Osteoblast (primary cell): ENCODE measurements around the gene PSMA6. TPM values are rescaled to one million over a fixed set of nuclear protein-coding genes. Genes with fewer than 3 reads are reported as not detected.

Experiments used
- DNase-seq: peaks from one replicate; pipeline ENCODE4 v3.0.0; 2011; ENCODE audit warnings: low spot score, mixed read lengths; ENCODE audit not compliant: insufficient read length; ENCODE audit errors: missing footprints
- H2AFZ ChIP-seq: 2 replicates; pipeline ENCODE4 v1.6.0; 2011; ENCODE audit warnings: mild to moderate bottlenecking, low read length
- H3K27ac ChIP-seq: 2 replicates; pipeline ENCODE4 v1.5.1; 2011; ENCODE audit warnings: mild to moderate bottlenecking, low read depth, low read length, moderate library complexity
- H3K27me3 ChIP-seq: 2 replicates; pipeline ENCODE4 v1.6.0; 2012; ENCODE audit warnings: mild to moderate bottlenecking, control low read depth, inconsistent platforms, low read length, moderate library complexity; ENCODE audit not compliant: insufficient read depth
- H3K36me3 ChIP-seq: 2 replicates; pipeline ENCODE4 v1.5.1; 2011; ENCODE audit warnings: mild to moderate bottlenecking, low read length, control low read depth, moderate library complexity; ENCODE audit not compliant: insufficient read depth
- H3K4me1 ChIP-seq: 2 replicates; pipeline ENCODE4 v1.5.1; 2011; ENCODE audit warnings: mild to moderate bottlenecking, low read length, control low read depth, moderate library complexity; ENCODE audit not compliant: insufficient read depth
- H3K4me2 ChIP-seq: 2 replicates; pipeline ENCODE4 v1.6.0; 2011; ENCODE audit warnings: mild to moderate bottlenecking, low read length; ENCODE audit not compliant: insufficient read depth
- H3K4me3 ChIP-seq: fragments of 200-600 bp; sonication (generic); 3 replicates; pipeline ENCODE4 v1.5.1; 2012; ENCODE audit warnings: mild to moderate bottlenecking, low read length, inconsistent platforms; ENCODE audit not compliant: insufficient read depth
- H3K79me2 ChIP-seq: 2 replicates; pipeline ENCODE4 v1.6.0; 2012; ENCODE audit warnings: mild to moderate bottlenecking, low read length, control low read depth, inconsistent platforms; ENCODE audit not compliant: insufficient read depth
- H3K9me3 ChIP-seq: 2 replicates; pipeline ENCODE4 v1.5.1; 2011; ENCODE audit warnings: low read depth, low read length, control low read depth
- H4K20me1 ChIP-seq: 2 replicates; pipeline ENCODE4 v1.6.0; 2012; ENCODE audit warnings: mild to moderate bottlenecking, low read length, control low read depth; ENCODE audit not compliant: insufficient read depth
- total RNA-seq: library from RNA; depleted of rRNA; stranded (reverse); fragments of >200 nt; gene quantifications from 2 replicates; pipeline ENCODE4 v1.2.3, GENCODE V29; 2012
- TF ChIP-seq, protein P1 (sequence below): IDR thresholded peaks from 2 replicates; pipeline ENCODE4 v1.5.1; 2011; ENCODE audit warnings: mild to moderate bottlenecking, low read depth, low read length, moderate library complexity; ENCODE audit errors: extremely low read depth

PSMA6 gene
- total RNA-seq, 1 donor, result 170 TPM

GRCh38 chr14:35257809-35258208, 34.4 kb upstream of the PSMA6 start:
- no peaks in the 10 kb centered on the region for H3K79me2 ChIP-seq
- no peak overlapping the region for H3K4me3 ChIP-seq
- H3K9me3 ChIP-seq, result no peaks in the 10 kb centered on the region
- H3K4me2 ChIP-seq, result no peak overlapping the region
- peak; percentile 30 for DNase-seq
- no peaks in the 10 kb centered on the region for H4K20me1 ChIP-seq
- H3K27ac ChIP-seq, result no peak overlapping the region
- TF ChIP-seq, protein P1, sequence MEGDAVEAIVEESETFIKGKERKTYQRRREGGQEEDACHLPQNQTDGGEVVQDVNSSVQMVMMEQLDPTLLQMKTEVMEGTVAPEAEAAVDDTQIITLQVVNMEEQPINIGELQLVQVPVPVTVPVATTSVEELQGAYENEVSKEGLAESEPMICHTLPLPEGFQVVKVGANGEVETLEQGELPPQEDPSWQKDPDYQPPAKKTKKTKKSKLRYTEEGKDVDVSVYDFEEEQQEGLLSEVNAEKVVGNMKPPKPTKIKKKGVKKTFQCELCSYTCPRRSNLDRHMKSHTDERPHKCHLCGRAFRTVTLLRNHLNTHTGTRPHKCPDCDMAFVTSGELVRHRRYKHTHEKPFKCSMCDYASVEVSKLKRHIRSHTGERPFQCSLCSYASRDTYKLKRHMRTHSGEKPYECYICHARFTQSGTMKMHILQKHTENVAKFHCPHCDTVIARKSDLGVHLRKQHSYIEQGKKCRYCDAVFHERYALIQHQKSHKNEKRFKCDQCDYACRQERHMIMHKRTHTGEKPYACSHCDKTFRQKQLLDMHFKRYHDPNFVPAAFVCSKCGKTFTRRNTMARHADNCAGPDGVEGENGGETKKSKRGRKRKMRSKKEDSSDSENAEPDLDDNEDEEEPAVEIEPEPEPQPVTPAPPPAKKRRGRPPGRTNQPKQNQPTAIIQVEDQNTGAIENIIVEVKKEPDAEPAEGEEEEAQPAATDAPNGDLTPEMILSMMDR, result no peak
- H3K4me1 ChIP-seq, result peaks cover 8% of the 10 kb centered on the region
- H3K27me3 ChIP-seq, result no peaks in the 10 kb centered on the region
- no peaks in the 10 kb centered on the region for H3K36me3 ChIP-seq
- peak overlapping the region; percentile 10 for H2AFZ ChIP-seq

- Histone ChIP-seq H3K4me1 (peaks cover 8% of the 10 kb centered on the region), H2AFZ (no peak overlapping the region), H3K79me2 (no peaks in the 10 kb centered on the region), H3K4me3 (no peak overlapping the region), H3K27me3 (no peaks in the 10 kb centered on the region), H3K27ac (no peak overlapping the region), H3K36me3 (no peaks in the 10 kb centered on the region), H3K9me3 (no peaks in the 10 kb centered on the region), H3K4me2 (no peak overlapping the region), H4K20me1 (no peaks in the 10 kb centered on the region)
- TF ChIP-seq, protein P1, result no peak
- DNase-seq, result no peak
Observed at GRCh38 chr14:35258420-35258819, 33.8 kb upstream of the PSMA6 start.

DNA sequence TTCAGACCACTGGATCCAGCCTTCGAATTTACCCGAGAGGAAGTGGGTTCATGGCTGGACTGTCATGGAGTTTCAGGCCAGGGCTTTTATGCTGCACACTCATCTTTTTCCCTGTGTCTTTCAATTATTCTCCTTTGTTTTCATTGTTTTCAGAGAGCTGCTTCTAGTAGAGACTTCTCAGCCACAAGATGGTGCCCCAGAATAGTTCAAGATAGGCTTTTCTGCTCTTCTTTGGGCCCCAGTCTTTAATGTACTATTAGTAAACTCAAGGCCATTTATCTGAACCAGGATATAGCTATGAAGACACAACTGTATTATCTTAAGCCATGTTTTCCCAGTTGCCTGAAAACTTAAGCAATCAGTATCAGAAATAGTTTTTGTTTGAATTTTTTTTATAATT, 30.4 kb upstream of the PSMA6 start:
- H3K27ac ChIP-seq, result no peak overlapping the region
- no peaks in the 10 kb centered on the region for H3K9me3 ChIP-seq
- H3K79me2 ChIP-seq, result no peaks in the 10 kb centered on the region
- no peaks in the 10 kb centered on the region for H4K20me1 ChIP-seq
- H3K4me3 ChIP-seq, result no peak overlapping the region
- DNase-seq, result peak; percentile 66
- H3K4me1 ChIP-seq, result peaks cover 8% of the 10 kb centered on the region
- TF ChIP-seq, protein P1, result peak; percentile 29
- H3K4me2 ChIP-seq, result no peak overlapping the region
- H3K36me3 ChIP-seq, result no peaks in the 10 kb centered on the region
- H3K27me3 ChIP-seq, result no peaks in the 10 kb centered on the region
- H2AFZ ChIP-seq, result no peak overlapping the region

DNA sequence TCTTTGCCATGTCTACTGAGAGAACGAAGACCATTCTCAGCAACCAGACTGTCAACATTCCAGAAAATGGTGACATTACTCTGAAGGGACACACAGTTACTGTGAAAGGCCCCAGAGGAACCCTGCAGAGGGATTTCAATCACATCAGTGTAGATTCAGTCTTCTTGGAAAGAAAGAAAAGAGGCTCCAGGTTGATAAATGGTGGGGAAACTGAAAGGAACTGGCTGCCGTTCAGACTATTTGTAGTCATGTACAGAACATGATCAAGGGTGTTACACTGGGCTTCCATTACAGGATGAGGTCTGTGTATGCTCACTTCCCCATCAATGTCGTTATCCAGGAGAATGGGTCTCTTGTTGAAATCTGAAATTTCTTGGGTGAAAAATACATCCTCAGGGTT, 29.7 kb upstream of the PSMA6 start:
- H3K27me3 ChIP-seq, result no peaks in the 10 kb centered on the region
- no peaks in the 10 kb centered on the region for H3K79me2 ChIP-seq
- TF ChIP-seq, protein P1, result no peak
- no peak for DNase-seq
- no peak overlapping the region for H2AFZ ChIP-seq
- H3K4me1 ChIP-seq, result peaks cover 6% of the 10 kb centered on the region
- no peaks in the 10 kb centered on the region for H4K20me1 ChIP-seq
- H3K9me3 ChIP-seq, result no peaks in the 10 kb centered on the region
- no peak overlapping the region for H3K27ac ChIP-seq
- no peaks in the 10 kb centered on the region for H3K36me3 ChIP-seq
- no peak overlapping the region for H3K4me3 ChIP-seq
- no peak overlapping the region for H3K4me2 ChIP-seq
